ENCODE data around the gene LDLRAD4.

LDLRAD4 gene

DNA sequence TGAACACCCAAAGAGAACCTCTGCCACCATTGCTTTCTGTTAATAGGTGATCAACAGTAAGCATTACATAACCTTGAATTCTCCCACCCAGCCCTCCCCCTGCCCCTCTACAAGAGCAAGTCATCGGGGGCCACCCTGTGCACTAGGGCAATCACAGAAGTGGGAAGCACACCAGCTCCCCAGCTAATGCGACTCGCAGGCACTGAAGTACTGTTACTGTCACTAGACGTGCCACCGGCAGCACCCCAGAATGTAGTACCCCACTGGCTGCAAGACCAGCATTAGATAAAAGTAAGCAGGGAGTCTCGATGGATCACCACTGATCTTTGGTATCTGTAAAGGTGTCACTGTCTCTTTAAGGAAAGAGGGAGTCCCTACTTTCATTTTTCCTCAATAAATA is 340.2 kb downstream of the LDLRAD4 start:
- Histone ChIP-seq H3K36me3 (ENCODE audit: insufficient read depth, low read length) (no peaks in the 10 kb centered on the region), H3K27me3 (ENCODE audit: control insufficient read depth, insufficient read depth, low read length) (peaks cover 34% of the 10 kb centered on the region), H3K4me1 (ENCODE audit: control insufficient read depth, insufficient read depth, low read length) (no peaks in the 10 kb centered on the region), H3K9me3 (replicated peaks; ENCODE audit: low read length) (no peaks in the 10 kb centered on the region), H3K4me3 (ENCODE audit: low read length) (no peak overlapping the region), H3K9ac (ENCODE audit: low read depth, low read length) (no peak overlapping the region), H3K4me2 (ENCODE audit: low read length) (no peak overlapping the region)

DNA sequence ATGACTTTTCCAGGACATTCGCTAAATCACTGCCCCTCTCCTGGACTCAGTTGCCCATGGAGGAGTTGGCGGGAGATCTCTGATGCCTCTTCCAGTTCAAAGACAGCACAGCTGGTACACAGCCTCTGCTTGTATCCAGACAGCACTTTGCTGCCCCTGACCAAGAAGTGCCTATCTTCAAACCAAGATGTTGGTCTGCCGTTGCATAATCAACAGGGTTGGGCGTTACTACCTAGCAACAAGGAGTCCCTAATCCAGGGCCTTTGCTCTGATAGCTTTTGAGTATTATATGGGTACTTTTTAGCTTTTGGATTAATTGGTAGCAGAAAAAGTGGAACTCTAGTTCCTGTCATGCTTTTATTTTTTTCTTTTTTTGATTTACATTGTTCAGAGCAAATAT is 341.2 kb downstream of the LDLRAD4 start:
- no peaks in the 10 kb centered on the region for H3K9me3 ChIP-seq (replicated peaks; ENCODE audit: low read length)
- H3K9ac ChIP-seq (ENCODE audit: low read depth, low read length) = no peak overlapping the region
- peaks cover 30% of the 10 kb centered on the region for H3K27me3 ChIP-seq (ENCODE audit: control insufficient read depth, insufficient read depth, low read length)
- no peaks in the 10 kb centered on the region for H3K36me3 ChIP-seq (ENCODE audit: insufficient read depth, low read length)
- no peak overlapping the region for H3K4me2 ChIP-seq (ENCODE audit: low read length)
- no peaks in the 10 kb centered on the region for H3K4me1 ChIP-seq (ENCODE audit: control insufficient read depth, insufficient read depth, low read length)
- no peak overlapping the region for H3K4me3 ChIP-seq (ENCODE audit: low read length)

DNA sequence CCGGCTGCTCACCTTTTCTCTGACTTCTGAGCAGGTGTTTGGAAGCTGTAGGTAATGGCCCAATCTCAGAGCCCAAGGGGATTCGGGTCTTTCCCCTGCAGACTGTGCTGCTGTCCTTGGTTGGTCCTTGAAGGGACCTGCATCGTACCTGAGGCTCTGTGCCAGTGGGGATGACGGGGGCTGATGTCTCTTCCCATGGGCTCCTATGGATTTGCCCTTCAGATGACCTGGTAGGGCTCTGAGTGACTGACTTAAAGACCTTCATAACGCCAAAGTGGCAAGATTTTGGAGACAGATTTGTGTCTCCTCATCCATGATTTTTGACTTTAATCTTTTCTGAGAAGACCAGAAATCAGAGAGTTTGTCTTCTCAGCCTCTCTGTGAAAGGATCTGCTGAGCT is 341.7 kb downstream of the LDLRAD4 start:
- no peak overlapping the region for H3K9ac ChIP-seq (ENCODE audit: low read depth, low read length)
- H3K4me2 ChIP-seq (ENCODE audit: low read length) = no peak overlapping the region
- peaks cover 27% of the 10 kb centered on the region for H3K27me3 ChIP-seq (ENCODE audit: control insufficient read depth, insufficient read depth, low read length)
- H3K4me3 ChIP-seq (ENCODE audit: low read length) = no peak overlapping the region
- no peaks in the 10 kb centered on the region for H3K36me3 ChIP-seq (ENCODE audit: insufficient read depth, low read length)
- no peaks in the 10 kb centered on the region for H3K9me3 ChIP-seq (replicated peaks; ENCODE audit: low read length)
- H3K4me1 ChIP-seq (ENCODE audit: control insufficient read depth, insufficient read depth, low read length) = no peaks in the 10 kb centered on the region

DNA sequence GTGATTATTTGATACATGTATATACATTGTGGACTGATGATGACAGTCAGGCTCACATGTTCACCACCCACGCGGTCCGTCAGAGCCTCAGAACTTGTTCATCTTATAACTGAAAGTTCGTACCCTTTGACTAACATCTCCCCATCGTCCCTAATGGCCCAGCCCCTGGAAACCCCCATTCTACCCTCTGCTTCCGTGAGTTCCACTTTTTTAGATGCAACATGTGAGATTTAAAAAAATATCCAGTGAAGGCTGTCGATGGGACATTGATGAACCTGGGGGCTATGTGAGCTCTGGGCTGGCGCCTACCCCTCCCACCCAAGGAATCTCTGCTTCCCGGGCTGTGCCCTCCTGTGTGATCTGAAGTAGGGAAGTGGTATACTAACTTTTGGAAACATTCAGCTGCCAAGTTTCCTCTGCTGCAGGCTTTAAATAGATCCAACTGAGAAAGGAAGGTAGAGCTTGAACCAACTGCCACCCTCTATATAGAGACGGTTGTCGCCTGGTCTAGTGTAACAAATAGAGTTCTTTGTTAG is 344.0 kb downstream of the LDLRAD4 start:
- H3K27me3 ChIP-seq (ENCODE audit: control insufficient read depth, insufficient read depth, low read length) = peaks cover 26% of the 10 kb centered on the region
- no peak overlapping the region for H3K4me3 ChIP-seq (ENCODE audit: low read length)
- no peaks in the 10 kb centered on the region for H3K4me1 ChIP-seq (ENCODE audit: control insufficient read depth, insufficient read depth, low read length)
- no peak overlapping the region for H3K4me2 ChIP-seq (ENCODE audit: low read length)
- no peak overlapping the region for H3K9ac ChIP-seq (ENCODE audit: low read depth, low read length)
- no peaks in the 10 kb centered on the region for H3K9me3 ChIP-seq (replicated peaks; ENCODE audit: low read length)
- H3K36me3 ChIP-seq (ENCODE audit: insufficient read depth, low read length) = no peaks in the 10 kb centered on the region

DNA sequence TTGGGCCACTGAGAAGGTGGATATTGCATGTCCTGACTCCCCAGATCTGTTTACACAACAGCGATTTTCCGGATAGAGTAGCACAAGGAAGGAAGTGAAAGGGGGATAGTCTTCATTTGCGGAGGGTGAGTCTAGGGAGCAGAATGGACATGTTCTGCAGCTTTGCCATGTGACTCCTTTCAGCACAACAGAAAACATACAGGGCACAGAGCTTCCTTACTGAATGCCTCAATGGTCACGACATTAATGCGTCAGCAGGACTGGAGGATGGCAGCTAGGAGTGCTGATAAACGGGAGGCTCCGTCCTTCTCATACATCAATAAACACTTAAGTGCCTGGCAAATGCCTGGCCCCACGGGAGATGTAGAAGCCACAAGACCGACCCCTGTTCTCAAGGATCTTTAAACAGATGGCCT is 344.8 kb downstream of the LDLRAD4 start:
- H3K4me1 ChIP-seq (ENCODE audit: control insufficient read depth, insufficient read depth, low read length) = no peaks in the 10 kb centered on the region
- no peak overlapping the region for H3K9ac ChIP-seq (ENCODE audit: low read depth, low read length)
- no peak overlapping the region for H3K4me3 ChIP-seq (ENCODE audit: low read length)
- no peaks in the 10 kb centered on the region for H3K9me3 ChIP-seq (replicated peaks; ENCODE audit: low read length)
- peaks cover 26% of the 10 kb centered on the region for H3K27me3 ChIP-seq (ENCODE audit: control insufficient read depth, insufficient read depth, low read length)
- no peak overlapping the region for H3K4me2 ChIP-seq (ENCODE audit: low read length)
- no peaks in the 10 kb centered on the region for H3K36me3 ChIP-seq (ENCODE audit: insufficient read depth, low read length)

DNA sequence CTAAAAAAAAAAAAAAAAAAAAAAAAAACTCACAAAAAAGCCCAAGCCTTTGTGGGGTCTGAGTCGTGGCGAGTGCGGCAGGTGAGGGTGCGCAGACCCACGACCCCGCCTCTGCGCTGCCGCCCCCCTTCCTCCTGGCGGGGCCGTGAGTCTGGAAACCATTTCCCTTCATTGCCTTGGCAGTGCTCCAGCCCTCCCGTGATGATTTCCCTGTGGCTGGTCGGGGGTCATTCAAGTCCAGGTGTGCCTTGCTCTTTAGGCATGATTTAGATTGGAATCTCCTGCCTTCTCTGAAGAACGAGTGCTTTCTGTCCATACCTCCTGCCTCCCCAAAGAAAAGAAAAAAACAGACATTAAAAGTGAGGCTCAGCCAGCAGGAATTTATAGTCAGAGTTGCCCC is 346.0 kb downstream of the LDLRAD4 start:
- Histone ChIP-seq H3K4me1 (ENCODE audit: control insufficient read depth, insufficient read depth, low read length) (no peaks in the 10 kb centered on the region), H3K9me3 (replicated peaks; ENCODE audit: low read length) (no peaks in the 10 kb centered on the region), H3K4me3 (ENCODE audit: low read length) (no peak overlapping the region), H3K36me3 (ENCODE audit: insufficient read depth, low read length) (no peaks in the 10 kb centered on the region), H3K9ac (ENCODE audit: low read depth, low read length) (no peak overlapping the region), H3K27me3 (ENCODE audit: control insufficient read depth, insufficient read depth, low read length) (peaks cover 26% of the 10 kb centered on the region), H3K4me2 (ENCODE audit: low read length) (no peak overlapping the region)

DNA sequence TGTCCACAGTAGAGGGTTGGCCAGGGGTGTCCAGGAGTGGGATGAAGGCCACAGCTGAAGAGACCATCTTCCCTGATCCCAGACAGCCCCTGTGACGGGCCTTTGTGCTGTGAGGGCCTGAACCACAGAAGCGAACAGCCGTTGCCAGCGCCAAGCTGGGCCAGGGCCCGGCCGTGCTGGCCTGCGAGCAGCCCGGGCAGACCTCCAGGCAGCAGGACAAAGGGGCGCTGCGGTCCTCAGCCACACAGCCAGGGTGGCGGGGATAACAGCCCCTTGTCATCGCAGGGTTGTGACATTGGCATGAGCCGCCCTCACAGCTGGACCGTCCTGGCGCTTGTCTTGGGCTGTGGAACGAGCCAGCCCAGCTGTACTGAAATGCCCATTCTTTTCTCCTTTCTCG is 346.7 kb downstream of the LDLRAD4 start:
- Histone ChIP-seq H3K9me3 (replicated peaks; ENCODE audit: low read length) (no peaks in the 10 kb centered on the region), H3K27me3 (ENCODE audit: control insufficient read depth, insufficient read depth, low read length) (peaks cover 24% of the 10 kb centered on the region), H3K4me3 (ENCODE audit: low read length) (no peak overlapping the region), H3K36me3 (ENCODE audit: insufficient read depth, low read length) (no peaks in the 10 kb centered on the region), H3K4me2 (ENCODE audit: low read length) (no peak overlapping the region), H3K9ac (ENCODE audit: low read depth, low read length) (no peak overlapping the region), H3K4me1 (ENCODE audit: control insufficient read depth, insufficient read depth, low read length) (no peaks in the 10 kb centered on the region)

DNA sequence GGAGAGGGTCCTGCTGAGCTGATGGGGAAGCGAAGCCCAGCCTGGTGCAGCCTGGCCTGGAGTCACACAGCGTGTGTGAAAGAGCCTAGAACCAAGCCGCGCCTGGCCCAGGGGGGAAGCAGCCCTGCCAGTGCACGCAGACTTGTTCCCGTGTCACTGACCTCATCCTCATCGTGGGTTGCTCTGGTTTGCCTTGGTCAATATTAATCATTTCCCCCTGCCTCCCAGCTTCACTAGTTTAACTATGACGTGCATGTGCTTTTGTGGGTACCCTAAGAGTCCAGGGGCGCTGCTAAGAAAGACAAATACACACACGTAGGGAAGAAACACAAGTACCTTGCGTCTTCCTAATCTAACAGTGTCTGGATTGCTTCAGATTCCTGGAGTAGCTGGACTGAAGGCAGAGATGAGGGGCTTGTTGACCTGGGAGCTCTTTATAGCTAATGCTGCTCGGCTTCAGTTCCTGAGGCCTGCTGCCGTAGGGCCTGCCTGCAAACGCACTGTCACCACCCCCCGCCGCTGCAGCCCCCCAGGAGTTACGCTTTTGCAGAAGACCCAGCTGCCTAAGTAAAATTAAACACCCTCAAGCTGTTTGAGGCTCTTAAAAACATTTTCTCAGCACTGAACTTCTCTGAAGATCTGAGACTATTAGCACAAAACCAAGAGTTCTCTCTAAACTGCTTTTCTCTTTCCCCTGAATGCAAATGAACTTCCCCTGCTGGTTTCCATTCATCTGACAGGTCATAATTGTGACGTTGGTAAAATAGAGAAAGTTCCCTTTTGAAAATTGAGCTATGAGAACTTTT is 348.6 kb downstream of the LDLRAD4 start:
- Histone ChIP-seq H3K4me2 (ENCODE audit: low read length) (no peak overlapping the region), H3K36me3 (ENCODE audit: insufficient read depth, low read length) (no peaks in the 10 kb centered on the region), H3K4me1 (ENCODE audit: control insufficient read depth, insufficient read depth, low read length) (no peaks in the 10 kb centered on the region), H3K4me3 (ENCODE audit: low read length) (no peak overlapping the region), H3K27me3 (ENCODE audit: control insufficient read depth, insufficient read depth, low read length) (peaks cover 10% of the 10 kb centered on the region), H3K9me3 (replicated peaks; ENCODE audit: low read length) (no peaks in the 10 kb centered on the region), H3K9ac (ENCODE audit: low read depth, low read length) (no peak overlapping the region)

DNA sequence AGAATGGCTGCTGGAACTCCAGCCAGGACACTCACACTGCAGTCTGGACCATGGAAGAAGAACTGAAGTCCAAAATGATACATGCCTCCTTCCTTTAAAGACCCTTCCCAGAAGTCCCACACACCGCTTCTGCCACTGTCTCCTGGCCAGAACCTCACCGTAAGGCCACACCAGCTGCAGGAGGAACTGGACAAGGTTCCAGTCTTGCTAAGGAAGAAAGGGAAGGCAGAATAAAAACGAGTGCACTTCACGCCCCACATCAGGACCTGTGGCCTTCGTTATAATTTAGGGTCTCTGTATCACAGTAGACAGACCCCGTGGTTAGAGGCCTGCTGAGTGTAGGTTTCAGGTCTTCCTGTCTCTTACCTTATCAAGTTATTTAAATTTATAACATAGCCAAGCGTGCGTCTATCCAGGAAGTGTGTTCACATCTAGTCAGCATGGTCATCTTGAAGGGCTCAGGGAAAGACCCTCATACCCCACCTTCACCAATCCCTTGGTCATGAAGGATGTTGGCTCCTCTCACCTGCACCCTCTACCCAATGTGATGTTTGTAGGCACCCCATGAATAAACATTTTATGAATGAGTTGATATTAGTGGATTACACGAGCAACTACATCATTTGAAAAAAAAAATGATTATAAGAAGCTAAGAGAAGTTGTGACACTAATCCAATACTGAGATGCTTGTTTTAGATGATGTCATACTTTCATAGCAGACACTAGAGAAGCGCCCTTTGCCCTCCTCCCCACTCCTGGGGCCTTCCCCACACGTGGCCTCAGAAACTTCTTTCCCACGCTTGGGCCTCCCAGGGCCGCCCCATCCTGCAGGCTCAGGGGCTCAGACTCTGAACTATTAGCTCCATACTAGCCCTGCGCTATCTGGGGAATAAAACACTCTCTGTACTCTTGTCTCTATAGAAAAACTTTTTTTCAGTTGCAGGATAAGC is 350.2 kb downstream of the LDLRAD4 start:
- no peaks in the 10 kb centered on the region for H3K4me1 ChIP-seq (ENCODE audit: control insufficient read depth, insufficient read depth, low read length)
- H3K27me3 ChIP-seq (ENCODE audit: control insufficient read depth, insufficient read depth, low read length) = peaks cover 9% of the 10 kb centered on the region
- no peak overlapping the region for H3K9ac ChIP-seq (ENCODE audit: low read depth, low read length)
- no peak overlapping the region for H3K4me2 ChIP-seq (ENCODE audit: low read length)
- no peaks in the 10 kb centered on the region for H3K36me3 ChIP-seq (ENCODE audit: insufficient read depth, low read length)
- no peak overlapping the region for H3K4me3 ChIP-seq (ENCODE audit: low read length)
- H3K9me3 ChIP-seq (replicated peaks; ENCODE audit: low read length) = no peaks in the 10 kb centered on the region

DNA sequence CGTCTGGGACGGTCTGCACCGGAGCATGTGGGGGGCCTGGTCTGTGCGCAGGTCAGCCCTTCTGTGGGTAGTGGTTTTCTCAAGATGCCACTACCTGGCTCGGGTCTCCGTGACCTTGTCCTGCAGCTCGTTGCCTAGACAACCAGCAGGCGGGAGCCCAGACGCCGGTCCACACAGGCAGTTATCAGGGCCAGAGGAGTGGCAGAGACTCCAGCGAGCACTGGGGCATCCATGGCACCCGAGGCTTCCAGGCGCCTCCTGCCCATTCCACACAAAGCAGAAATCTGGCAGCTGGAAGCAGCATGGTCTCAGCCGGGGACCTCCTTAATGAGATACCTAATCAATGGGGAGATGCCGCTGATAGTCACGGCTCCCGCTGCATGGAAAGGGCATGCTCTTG is 351.7 kb downstream of the LDLRAD4 start:
- Histone ChIP-seq H3K4me1 (ENCODE audit: control insufficient read depth, insufficient read depth, low read length) (no peaks in the 10 kb centered on the region), H3K27me3 (ENCODE audit: control insufficient read depth, insufficient read depth, low read length) (peaks cover 8% of the 10 kb centered on the region), H3K9me3 (replicated peaks; ENCODE audit: low read length) (no peaks in the 10 kb centered on the region), H3K4me3 (ENCODE audit: low read length) (no peak overlapping the region), H3K4me2 (ENCODE audit: low read length) (no peak overlapping the region), H3K36me3 (ENCODE audit: insufficient read depth, low read length) (no peaks in the 10 kb centered on the region), H3K9ac (ENCODE audit: low read depth, low read length) (no peak overlapping the region)

DNA sequence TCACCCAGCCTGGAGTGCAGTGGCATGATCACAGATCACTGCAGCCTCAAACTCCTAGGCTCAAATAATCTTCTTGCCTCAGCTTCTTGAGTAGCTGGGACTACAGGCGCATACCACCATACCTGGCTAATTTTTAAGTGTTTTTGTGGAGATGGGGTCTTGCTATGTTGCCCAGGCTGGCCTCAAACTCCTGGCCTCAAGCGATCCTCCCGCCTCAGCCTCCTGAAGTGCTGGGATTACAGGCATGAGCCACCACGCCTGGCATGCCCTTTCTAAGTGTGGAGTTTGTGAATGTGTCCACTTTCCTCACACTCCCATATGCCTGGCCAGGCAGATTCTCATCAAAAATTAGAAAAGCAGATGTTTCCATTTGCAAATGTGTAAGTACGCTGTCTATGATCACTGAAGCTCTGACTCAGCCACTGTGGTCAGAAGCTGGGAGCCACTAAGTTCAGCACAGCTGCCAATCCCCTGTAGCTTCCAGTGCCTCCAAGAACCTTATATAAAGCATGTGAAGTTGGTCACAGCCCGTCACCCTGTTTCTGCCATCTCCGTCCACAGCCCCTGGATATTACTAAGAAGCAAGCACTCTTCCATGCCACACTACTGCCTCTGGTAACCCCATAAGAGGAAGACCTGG is 352.4 kb downstream of the LDLRAD4 start:
- Histone ChIP-seq H3K27me3 (ENCODE audit: control insufficient read depth, insufficient read depth, low read length) (peaks cover under 1% of the 10 kb centered on the region), H3K9ac (ENCODE audit: low read depth, low read length) (no peak overlapping the region), H3K4me1 (ENCODE audit: control insufficient read depth, insufficient read depth, low read length) (no peaks in the 10 kb centered on the region), H3K36me3 (ENCODE audit: insufficient read depth, low read length) (no peaks in the 10 kb centered on the region), H3K4me2 (ENCODE audit: low read length) (no peak overlapping the region), H3K9me3 (replicated peaks; ENCODE audit: low read length) (no peaks in the 10 kb centered on the region), H3K4me3 (ENCODE audit: low read length) (no peak overlapping the region)

Data from skeletal muscle satellite cell (primary cell).